CD8-positive, alpha-beta memory T cell (primary cell): ENCODE data around the gene ADAM8. TPM values are rescaled to one million over a fixed set of nuclear protein-coding genes. Genes with fewer than 3 reads are reported as not detected.

Experiments
- CTCF ChIA-PET: fragments of 350-600 bp; sonication (Branson Sonifier 250); formaldehyde crosslinking; loops from one replicate; lab custom pipeline; 2021; ENCODE audit warnings: antibody characterized with exemption; lab: Charles Lee
- POLR2A ChIA-PET: fragments of 350-600 bp; sonication (Branson Sonifier 250); formaldehyde crosslinking; loops from one replicate; lab custom pipeline; 2021; ENCODE audit warnings: antibody characterized with exemption; lab: Charles Lee
- DNase-seq, 5 donors: peaks; one replicate each; pipeline versions ENCODE4 v3.0.0 to v3.0.0-alpha.2; 2020 to 2022; ENCODE audit warnings: mixed read lengths in 1 of 5
- H3K27ac ChIP-seq: one replicate; pipeline ENCODE4 v1.7.0; 2013; ENCODE audit warnings: low read depth, mild to moderate bottlenecking, low read length, moderate library complexity
- H3K27me3 ChIP-seq: 2 replicates; pipeline ENCODE4 v1.7.0; 2013; ENCODE audit warnings: low read length, mild to moderate bottlenecking; ENCODE audit not compliant: insufficient read depth, poor library complexity, severe bottlenecking
- H3K36me3 ChIP-seq: 2 replicates; pipeline ENCODE4 v1.7.0; 2013; ENCODE audit warnings: mild to moderate bottlenecking, low read length, moderate library complexity; ENCODE audit not compliant: insufficient read depth
- H3K4me1 ChIP-seq: 2 replicates; pipeline ENCODE4 v1.7.0; 2013; ENCODE audit warnings: mild to moderate bottlenecking, low read length, moderate library complexity; ENCODE audit not compliant: insufficient read depth
- H3K4me3 ChIP-seq: 2 replicates; pipeline ENCODE4 v1.7.0; 2013; ENCODE audit warnings: mild to moderate bottlenecking, low read length
- H3K9me3 ChIP-seq: 2 replicates; pipeline ENCODE4 v1.7.0; 2013; ENCODE audit warnings: mild to moderate bottlenecking, low read length
- H3K27ac Mint-ChIP-seq, 8 donors: one replicate each; pipeline ENCODE4 v1.8.0; 2020 to 2021; ENCODE audit warnings: mixed read lengths in 8 of 8, mild to moderate bottlenecking in 6 of 8, inconsistent platforms in 3 of 8, moderate library complexity in 3 of 8
- H3K27me3 Mint-ChIP-seq, 2 donors: one replicate each; pipeline ENCODE4 v1.8.0; 2020 to 2021; ENCODE audit warnings: mixed read lengths in 2 of 2, mild to moderate bottlenecking in 1 of 2, moderate library complexity in 1 of 2
- H3K36me3 Mint-ChIP-seq, 3 donors: one replicate each; pipeline ENCODE4 v1.8.0; 2020 to 2021; ENCODE audit warnings: mixed read lengths in 3 of 3, inconsistent platforms in 1 of 3, mild to moderate bottlenecking in 1 of 3
- H3K4me1 Mint-ChIP-seq, 3 donors: one replicate each; pipeline ENCODE4 v1.8.0; 2020 to 2021; ENCODE audit warnings: mixed read lengths in 3 of 3, inconsistent platforms in 1 of 3, mild to moderate bottlenecking in 1 of 3
- H3K4me3 Mint-ChIP-seq, 7 donors: one replicate each; pipeline ENCODE4 v1.8.0; 2020 to 2021; ENCODE audit warnings: mixed read lengths in 7 of 7, mild to moderate bottlenecking in 6 of 7, moderate library complexity in 4 of 7, inconsistent platforms in 2 of 7
- H3K9me3 Mint-ChIP-seq, 5 donors: one replicate each; pipeline ENCODE4 v1.8.0; 2020 to 2022; ENCODE audit warnings: mixed read lengths in 5 of 5, mild to moderate bottlenecking in 3 of 5, moderate library complexity in 2 of 5, inconsistent platforms in 1 of 5
- polyA plus RNA-seq: library from polyadenylated mRNA; unstranded; fragments of 300-500 nt; fragmentation: Illumina TruSeq; gene quantifications from one replicate; pipeline ENCODE4 v1.2.3, GENCODE V29; 2021
- total RNA-seq, 2 experiments: library from RNA; stranded (reverse); gene quantifications; one replicate each; pipeline ENCODE4 v1.2.3, GENCODE V29; 2021

The ADAM8 gene
- total and polyA plus RNA-seq, 3 experiments from 2014 or later = 67.0 to 74.9 (median 70.0) TPM

- Mint-ChIP-seq H3K4me1 (peaks cover 8 to 12% (median 11%) of the 10 kb centered on the region in 3 donors), H3K27ac (no peak overlapping the region), H3K4me3 (no peak overlapping the region), H3K36me3 (peaks cover 8 to 88% (median 16%) of the 10 kb centered on the region in 3 donors), H3K9me3 (no peaks in the 10 kb centered on the region), H3K27me3 (no peaks in the 10 kb centered on the region)
- Histone ChIP-seq H3K4me3 (no peak overlapping the region), H3K27ac (no peak overlapping the region), H3K9me3 (no peaks in the 10 kb centered on the region), H3K36me3 (peaks cover 41% of the 10 kb centered on the region), H3K27me3 (no peaks in the 10 kb centered on the region), H3K4me1 (no peaks in the 10 kb centered on the region)
- ChIA-PET POLR2A (interaction anchor here (0.5 kb wide), 1 partner anchor 9 kb away, joined by 4 read pairs; no protein-coding TSS in a partner anchor), CTCF (interaction anchor here (1.1 kb wide), 1 partner anchor 42 kb away, joined by 3 read pairs; no protein-coding TSS in a partner anchor)
- no peak for DNase-seq
Observed at GRCh38 chr10:133299224-133299623, 22.6 kb upstream of the ADAM8 start.

- Histone ChIP-seq H3K9me3 (no peaks in the 10 kb centered on the region), H3K27me3 (no peaks in the 10 kb centered on the region), H3K36me3 (peaks cover 46% of the 10 kb centered on the region), H3K4me3 (no peak overlapping the region), H3K4me1 (no peaks in the 10 kb centered on the region), H3K27ac (no peak overlapping the region)
- ChIA-PET CTCF (no interaction called here), POLR2A (no interaction called here)
- Mint-ChIP-seq H3K4me1 (peaks cover 4 to 5% (median 5%) of the 10 kb centered on the region in 3 donors), H3K9me3 (no peaks in the 10 kb centered on the region), H3K27me3 (no peaks in the 10 kb centered on the region), H3K27ac (no peak overlapping the region), H3K4me3 (no peak overlapping the region), H3K36me3 (peaks cover 8 to 87% (median 19%) of the 10 kb centered on the region in 3 donors)
- DNase-seq = no peak
Observed at GRCh38 chr10:133298466-133298865, 21.8 kb upstream of the ADAM8 start.

- CTCF ChIA-PET = no interaction called here
- POLR2A ChIA-PET = no interaction called here
- H3K4me1 ChIP-seq = no peaks in the 10 kb centered on the region
Observed at GRCh38 chr10:133297504-133297903, 20.8 kb upstream of the ADAM8 start.

DNA sequence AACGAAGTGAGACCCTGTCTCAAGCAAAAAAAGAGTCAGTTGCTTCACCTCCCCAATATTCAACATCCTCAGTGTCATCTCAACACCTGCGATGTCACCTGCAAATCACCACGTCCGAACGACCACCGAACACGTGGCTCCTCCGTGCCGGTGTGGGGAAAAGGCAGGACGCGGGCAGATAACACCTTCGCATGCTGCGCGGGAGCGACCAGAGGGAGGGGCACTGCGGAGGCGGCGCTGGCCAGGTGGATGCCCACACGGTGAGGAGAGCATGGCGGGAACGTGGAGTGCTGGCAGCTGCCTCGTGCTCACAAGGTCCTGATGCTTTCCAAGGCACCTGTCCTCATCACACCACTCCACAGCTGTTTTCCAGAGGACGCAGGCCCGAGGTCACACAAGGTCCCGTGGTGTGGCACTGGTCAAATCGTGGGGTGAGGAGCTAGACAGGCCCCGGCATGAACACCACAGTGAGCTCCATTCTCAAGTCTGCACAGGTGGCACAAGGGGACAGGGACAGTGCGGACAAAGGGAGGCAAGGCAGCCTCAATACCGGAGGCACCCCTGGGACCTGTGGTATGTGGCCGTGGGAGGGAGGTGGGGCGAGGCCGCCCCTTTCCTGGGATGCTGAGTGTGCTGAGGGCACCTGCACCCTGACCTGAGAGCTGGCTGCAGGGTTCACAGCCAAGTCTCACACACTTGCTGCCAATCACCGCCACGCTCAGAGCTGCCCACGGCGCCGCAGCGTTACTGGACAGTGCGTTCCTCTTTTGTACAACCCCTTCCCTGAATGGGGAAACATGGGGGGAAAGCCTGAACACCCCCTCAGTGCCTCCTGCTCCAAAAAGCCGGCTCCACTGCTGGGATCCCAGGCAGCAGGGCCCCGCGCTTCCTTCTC, 19.0 kb upstream of the ADAM8 start:
- Histone ChIP-seq H3K27me3 (no peaks in the 10 kb centered on the region), H3K4me3 (no peak overlapping the region), H3K36me3 (peaks cover 53% of the 10 kb centered on the region), H3K9me3 (no peaks in the 10 kb centered on the region), H3K27ac (no peak overlapping the region), H3K4me1 (no peaks in the 10 kb centered on the region)
- POLR2A ChIA-PET = no interaction called here
- H3K4me3 Mint-ChIP-seq = no peak overlapping the region
- peaks cover 5 to 80% (median 16%) of the 10 kb centered on the region in 3 donors for H3K36me3 Mint-ChIP-seq
- no peaks in the 10 kb centered on the region for H3K9me3 Mint-ChIP-seq
- CTCF ChIA-PET = interaction anchor here (1.0 kb wide), 1 partner anchor 20 kb away, joined by 3 read pairs; no protein-coding TSS in a partner anchor
- DNase-seq = no peak
- peaks cover 0 to 1% (median 0%) of the 10 kb centered on the region in 3 donors for H3K4me1 Mint-ChIP-seq
- no peak overlapping the region for H3K27ac Mint-ChIP-seq
- no peaks in the 10 kb centered on the region for H3K27me3 Mint-ChIP-seq

More at GRCh38 chr10:133297504-133297903, 20.8 kb upstream of the ADAM8 start:
- Mint-ChIP-seq H3K27ac (no peak overlapping the region), H3K36me3 (peaks cover 8 to 89% (median 19%) of the 10 kb centered on the region in 3 donors), H3K27me3 (no peaks in the 10 kb centered on the region), H3K9me3 (no peaks in the 10 kb centered on the region), H3K4me3 (no peak overlapping the region), H3K4me1 (peaks cover 1 to 4% (median 1%) of the 10 kb centered on the region in 3 donors)
- Histone ChIP-seq H3K9me3 (no peaks in the 10 kb centered on the region), H3K27ac (no peak overlapping the region), H3K4me3 (no peak overlapping the region), H3K36me3 (peaks cover 55% of the 10 kb centered on the region), H3K27me3 (no peaks in the 10 kb centered on the region)
- no peak for DNase-seq

GRCh38 chr10:133294189-133294588, 17.5 kb upstream of the ADAM8 start:
- Mint-ChIP-seq H3K27ac (no peak overlapping the region), H3K4me3 (no peak overlapping the region), H3K36me3 (peaks cover 0 to 77% (median 14%) of the 10 kb centered on the region in 3 donors), H3K9me3 (no peaks in the 10 kb centered on the region), H3K27me3 (no peaks in the 10 kb centered on the region), H3K4me1 (no peaks in the 10 kb centered on the region)
- H3K36me3 ChIP-seq = peaks cover 40% of the 10 kb centered on the region
- POLR2A ChIA-PET = no interaction called here
- H3K4me1 ChIP-seq = no peaks in the 10 kb centered on the region
- no peak overlapping the region for H3K4me3 ChIP-seq
- CTCF ChIA-PET = no interaction called here
- no peaks in the 10 kb centered on the region for H3K27me3 ChIP-seq
- H3K27ac ChIP-seq = no peak overlapping the region
- DNase-seq = no peak
- no peaks in the 10 kb centered on the region for H3K9me3 ChIP-seq

DNA sequence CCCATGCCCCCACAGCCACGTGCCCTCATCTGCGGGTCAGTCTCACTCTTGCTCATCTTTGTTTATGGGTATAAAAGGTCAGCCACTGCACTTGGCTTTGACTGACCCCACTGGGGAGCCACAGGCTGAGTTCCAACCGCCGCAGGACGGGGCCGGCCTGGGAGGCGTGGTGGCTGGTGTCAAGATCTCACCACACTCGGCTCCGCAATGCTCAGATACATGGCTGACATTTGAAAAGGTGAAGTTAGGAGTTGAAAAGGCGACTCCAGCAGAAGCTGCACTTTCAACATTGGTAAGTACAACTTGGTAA, 17.1 kb upstream of the ADAM8 start:
- no peaks in the 10 kb centered on the region for H3K9me3 Mint-ChIP-seq
- no peak overlapping the region for H3K4me3 Mint-ChIP-seq
- ChIA-PET POLR2A (no interaction called here), CTCF (interaction anchor here (1.0 kb wide), 1 partner anchor 36 kb away, joined by 3 read pairs; no protein-coding TSS in a partner anchor)
- H3K4me3 ChIP-seq = no peak overlapping the region
- no peaks in the 10 kb centered on the region for H3K4me1 ChIP-seq
- H3K36me3 Mint-ChIP-seq = peaks cover 2 to 77% (median 18%) of the 10 kb centered on the region in 3 donors
- peaks cover 38% of the 10 kb centered on the region for H3K36me3 ChIP-seq
- no peaks in the 10 kb centered on the region for H3K4me1 Mint-ChIP-seq
- H3K27ac Mint-ChIP-seq = no peak overlapping the region
- H3K27ac ChIP-seq = no peak overlapping the region
- no peaks in the 10 kb centered on the region for H3K27me3 ChIP-seq
- no peak for DNase-seq
- H3K27me3 Mint-ChIP-seq = no peaks in the 10 kb centered on the region
- H3K9me3 ChIP-seq = no peaks in the 10 kb centered on the region

- Mint-ChIP-seq H3K4me1 (no peaks in the 10 kb centered on the region), H3K4me3 (no peak overlapping the region), H3K27ac (no peak overlapping the region), H3K27me3 (no peaks in the 10 kb centered on the region), H3K9me3 (no peaks in the 10 kb centered on the region), H3K36me3 (peaks cover 3 to 76% (median 17%) of the 10 kb centered on the region in 3 donors)
- Histone ChIP-seq H3K4me3 (no peak overlapping the region), H3K27me3 (no peaks in the 10 kb centered on the region), H3K27ac (no peak overlapping the region), H3K4me1 (no peaks in the 10 kb centered on the region), H3K36me3 (peaks cover 35% of the 10 kb centered on the region), H3K9me3 (no peaks in the 10 kb centered on the region)
- ChIA-PET CTCF (interaction anchor here (1.0 to 1.3 kb wide), 2 partner anchors 14 to 36 kb away, joined by 3 to 4 read pairs; no protein-coding TSS in a partner anchor), POLR2A (no interaction called here)
- no peak for DNase-seq
Observed at GRCh38 chr10:133292919-133293809, 16.5 kb upstream of the ADAM8 start.
